ENCODE results near the gene MSI1.
A peak's percentile ranks its signal among the peaks of the same experiment; 100 is the strongest.

Gene MSI1

DNA sequence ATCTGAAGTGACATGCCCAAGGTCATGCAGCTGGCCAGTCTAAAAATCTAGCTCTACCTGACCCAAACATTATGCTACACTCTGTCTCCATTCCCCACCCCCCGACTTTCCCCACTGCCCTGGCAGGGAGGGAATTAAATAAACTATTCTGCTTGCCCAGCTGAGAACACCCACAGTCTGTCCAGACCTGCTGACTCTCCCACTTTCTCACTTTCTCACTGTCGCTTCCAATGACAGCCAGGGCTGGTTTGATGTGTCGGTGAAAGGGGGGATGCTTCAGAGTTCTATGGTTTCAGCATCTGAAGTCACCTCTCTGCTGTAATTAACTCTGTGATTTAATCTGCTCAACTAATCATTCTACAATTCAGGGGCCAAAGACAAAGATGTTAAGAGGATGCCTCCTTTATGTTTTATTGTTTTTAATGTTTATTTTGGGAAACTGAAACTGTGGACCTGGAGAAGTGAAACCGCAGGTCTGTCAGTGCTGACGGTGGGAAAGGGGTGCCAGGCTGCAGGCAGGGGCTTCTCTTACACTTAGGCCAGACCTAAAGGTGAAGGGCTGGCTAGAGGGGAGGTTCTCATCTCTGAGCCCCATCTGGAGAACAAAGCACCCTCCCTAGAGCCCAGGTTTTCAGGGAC is 8.1 kb upstream of the MSI1 start:
- no peak for DNase-seq

DNA sequence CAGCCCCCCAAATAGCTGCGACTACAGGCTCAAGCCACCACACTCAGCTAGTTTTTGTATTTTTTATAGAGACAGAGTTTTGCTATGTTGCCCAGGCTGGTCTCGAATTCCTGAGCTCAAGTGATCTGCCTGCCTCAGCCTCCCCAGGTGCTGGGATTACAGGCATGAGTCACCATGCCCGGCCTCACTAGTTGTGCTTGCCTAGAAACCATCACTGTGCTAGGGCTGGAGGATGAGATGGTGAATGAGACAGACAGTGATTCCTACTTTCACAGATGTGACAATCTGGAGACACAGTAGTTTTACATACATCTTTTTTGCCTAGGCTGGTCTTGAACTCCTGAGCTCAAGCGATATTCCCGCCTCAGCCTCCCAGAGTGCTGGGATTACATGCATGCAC is 7.5 kb upstream of the MSI1 start:
- no peak for DNase-seq

DNA sequence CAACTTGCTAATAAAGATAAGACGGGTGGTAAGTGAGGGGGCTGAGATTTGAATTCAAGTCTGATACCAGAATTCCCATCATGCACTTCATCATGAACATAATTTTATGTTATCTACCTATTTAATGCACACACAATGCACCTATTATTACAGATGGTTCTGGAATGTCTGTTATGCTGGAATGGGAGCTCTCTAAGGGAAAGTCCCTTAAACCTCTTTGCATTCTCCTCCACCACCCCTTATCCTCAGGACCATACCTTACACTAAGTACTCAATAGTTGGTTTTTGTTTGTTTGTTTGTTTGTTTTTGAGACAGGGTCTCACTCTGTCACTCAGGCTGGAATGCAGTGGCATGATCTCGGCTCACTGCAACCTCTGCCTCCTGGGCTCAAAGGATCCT is 7.0 kb upstream of the MSI1 start:
- DNase-seq: no peak

DNA sequence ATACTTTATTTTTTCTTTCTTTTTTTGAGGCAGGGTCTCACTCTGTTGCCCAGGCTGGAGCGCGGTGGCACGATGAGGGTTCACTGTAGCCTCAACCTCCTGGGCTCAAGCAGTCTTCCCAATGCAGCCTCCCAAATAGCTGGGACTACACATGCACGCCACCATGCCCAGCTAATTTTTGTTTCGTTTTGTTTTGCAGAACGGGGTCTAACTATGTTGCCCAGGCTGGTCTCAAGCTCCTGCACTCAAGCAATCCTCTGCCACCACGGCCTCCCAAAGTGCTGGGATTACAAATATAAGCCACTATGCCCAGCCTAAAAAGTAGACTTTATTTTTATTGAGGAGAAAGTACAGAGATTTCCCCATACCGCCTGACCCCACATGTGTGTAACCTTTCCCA is 4.7 kb upstream of the MSI1 start:
- DNase-seq: no peak

DNA sequence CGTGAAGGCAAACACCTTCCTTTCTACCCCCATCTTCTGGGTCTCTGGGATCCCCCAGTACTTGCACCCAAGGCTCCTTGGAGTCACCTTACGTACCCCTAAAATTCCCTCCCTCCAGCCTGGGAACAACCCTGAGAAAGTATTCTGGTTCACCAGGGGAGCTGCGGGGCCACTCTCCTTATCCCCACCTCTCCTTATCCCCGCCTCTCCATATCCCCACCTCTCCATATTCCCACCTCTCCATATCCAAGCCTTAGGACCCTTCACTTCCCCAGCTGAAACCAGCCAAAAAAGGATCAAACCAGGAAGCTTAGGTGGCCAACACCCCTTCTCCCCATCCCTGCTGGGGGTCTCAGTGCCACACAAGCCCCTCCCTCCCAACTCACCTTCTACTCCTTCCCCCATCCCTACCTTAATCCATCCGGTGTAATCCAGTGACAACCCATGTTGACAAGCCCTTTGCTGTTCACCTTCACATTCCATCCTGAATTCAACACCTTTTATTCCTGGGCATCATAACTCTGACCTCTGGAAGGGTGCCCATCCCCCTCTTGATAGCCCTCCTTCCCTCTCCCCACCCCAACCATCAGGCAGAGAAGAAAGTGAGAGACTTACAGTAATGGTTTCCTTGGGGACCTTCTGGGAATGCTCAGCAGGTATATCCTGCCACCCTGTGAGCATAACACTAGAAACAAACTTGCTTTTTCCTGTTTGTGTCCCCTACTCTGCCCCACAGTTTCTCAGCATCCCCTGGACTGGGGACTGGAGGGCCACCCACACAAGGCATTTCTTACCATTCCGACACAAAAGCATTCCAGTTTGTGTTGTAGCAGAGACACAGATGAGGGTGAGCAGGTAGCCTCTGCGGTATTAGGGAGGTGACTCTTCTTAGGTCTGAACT is 1.6 kb upstream of the MSI1 start:
- no peak for DNase-seq

DNA sequence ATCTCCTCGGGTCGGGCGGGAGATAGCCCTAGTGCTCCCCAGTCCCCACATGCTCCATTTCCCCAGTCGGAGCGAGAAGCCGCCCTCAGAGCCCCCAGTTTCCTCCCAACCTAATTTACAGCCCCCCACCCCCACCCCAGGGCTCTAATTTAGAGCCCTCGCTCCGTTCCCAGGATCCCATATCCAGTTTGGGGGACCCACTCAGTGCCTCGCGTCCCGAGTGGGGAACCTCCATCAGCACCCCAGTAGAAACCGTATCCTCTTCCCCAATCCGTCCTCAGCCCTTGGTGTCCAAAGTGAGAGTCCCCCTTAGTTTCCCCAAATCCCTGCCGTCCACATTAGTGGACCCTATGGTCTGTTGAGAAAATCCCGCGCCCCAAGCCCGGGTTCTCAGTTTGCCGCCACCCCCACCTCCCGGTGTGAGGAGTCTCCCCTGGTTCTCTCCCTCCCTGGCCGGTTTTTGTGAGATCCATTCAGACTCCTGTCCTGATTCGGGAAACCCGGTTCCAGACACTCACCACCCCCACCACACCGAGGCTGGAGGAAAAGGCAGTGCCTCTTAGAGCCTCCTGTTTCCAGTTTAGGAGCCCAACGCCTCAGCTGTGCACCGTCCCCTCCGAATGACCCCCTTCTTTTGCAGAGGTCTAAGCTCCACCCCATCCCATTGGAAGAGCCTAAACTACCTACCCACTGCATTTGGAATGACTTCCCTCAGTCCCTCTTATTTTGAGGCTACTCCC is 809 bp upstream of the MSI1 start:
- DNase-seq: no peak

DNA sequence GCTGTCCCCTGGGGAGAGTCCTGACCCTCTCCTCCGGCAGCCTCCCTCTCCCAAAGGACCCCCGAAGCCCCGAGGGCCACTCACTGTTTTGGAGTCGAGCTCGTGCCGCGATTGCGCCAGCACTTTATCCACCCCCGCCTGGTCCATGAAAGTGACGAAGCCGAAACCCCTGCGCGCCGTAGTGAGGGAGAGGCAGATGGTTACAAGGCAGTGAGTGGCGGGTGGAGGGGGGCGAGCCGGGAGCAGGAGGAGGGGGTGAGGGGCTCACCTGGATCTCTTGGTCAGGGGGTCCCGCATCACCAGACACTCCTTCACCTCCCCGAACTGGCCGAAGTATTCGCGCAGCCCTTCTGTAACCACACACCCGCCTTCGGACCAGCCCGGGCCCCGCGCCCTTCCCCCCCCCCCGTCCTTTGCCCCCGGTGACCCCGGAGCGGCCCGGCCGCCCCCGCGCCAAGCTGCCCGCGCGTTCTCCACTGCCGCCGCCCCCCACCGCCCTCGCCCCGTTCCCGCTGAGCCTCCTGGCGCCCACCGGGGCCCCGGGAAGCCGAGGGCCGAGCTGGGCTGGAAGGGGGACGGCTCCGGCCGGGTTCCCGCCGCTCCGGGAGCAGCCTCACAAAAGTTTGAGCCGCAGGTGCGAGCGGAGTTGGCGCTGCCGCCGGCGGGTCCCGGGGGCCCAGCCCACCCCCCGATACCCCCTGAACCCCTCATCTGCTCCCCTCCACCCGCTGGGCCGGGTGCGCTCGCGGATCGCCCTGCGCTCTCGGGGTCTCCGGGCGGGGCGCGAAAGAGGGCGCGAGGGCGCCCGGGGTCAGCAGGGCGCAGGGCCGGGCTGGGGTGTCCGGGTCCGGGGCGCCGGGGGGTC is 808 bp downstream of the MSI1 start:
- peak in 1 of 2 experiments; percentile 46 for DNase-seq

DNA sequence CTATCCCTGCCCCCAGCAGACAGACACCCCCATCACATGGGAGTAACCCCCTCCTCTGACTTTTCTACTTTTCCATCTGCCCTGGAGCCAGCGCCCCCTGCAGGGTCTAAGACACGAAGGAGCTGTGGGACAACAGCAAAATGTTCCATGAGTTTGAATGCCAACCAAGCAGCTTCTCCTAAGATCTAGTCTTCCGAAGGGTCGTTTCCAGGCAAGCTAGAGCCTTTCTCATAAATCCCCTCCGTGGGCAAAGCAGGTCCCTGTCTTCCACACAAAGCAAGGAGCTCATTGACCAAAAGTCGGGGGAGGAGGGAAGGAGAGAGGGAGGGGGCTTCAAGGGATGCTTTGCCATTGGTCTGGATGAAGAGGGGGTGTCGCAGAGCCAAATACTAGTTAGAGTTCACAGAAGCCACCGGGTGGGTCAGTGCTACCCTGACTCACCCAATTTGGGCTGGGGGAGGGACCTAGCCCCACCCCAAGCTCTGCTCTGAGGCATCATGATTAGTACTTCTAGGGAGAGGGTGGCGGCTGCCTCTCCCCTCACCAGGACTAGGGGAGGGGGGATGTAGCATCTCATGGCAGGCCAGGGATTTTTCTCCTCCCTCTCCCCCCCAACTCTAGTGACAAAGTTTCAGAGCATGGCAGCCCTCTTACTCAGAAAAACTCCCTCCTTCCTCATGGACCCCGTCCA is 1.6 kb downstream of the MSI1 start:
- peak in 1 of 2 experiments; percentile 55 for DNase-seq

GRCh38 chr12:120366845-120367232 is 2.1 kb downstream of the MSI1 start:
- peak in 1 of 2 experiments; percentile 47 for DNase-seq

DNA sequence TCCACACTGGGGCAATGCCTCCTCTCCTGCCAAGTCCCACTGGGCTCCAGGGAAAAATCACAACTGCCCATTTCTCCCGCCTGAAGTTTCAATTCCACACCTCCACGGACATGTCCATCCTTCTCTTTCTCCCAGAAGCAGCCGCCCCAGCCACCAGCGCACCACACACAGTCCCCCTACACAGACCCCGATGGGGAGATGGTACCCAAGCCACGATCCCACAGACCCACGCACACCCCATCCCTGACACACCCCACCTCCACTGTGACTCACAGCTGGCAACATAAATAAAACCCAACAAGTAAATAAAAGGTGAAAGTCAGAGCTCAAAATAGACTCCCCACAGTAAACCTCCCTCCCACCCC is 2.6 kb downstream of the MSI1 start:
- no peak for DNase-seq

GRCh38 chr12:120365675-120366340 is 3.2 kb downstream of the MSI1 start:
- no peak for DNase-seq

GRCh38 chr12:120364487-120364886 is 4.5 kb downstream of the MSI1 start:
- DNase-seq: no peak

GRCh38 chr12:120363274-120363855 is 5.6 kb downstream of the MSI1 start:
- DNase-seq: no peak

DNA sequence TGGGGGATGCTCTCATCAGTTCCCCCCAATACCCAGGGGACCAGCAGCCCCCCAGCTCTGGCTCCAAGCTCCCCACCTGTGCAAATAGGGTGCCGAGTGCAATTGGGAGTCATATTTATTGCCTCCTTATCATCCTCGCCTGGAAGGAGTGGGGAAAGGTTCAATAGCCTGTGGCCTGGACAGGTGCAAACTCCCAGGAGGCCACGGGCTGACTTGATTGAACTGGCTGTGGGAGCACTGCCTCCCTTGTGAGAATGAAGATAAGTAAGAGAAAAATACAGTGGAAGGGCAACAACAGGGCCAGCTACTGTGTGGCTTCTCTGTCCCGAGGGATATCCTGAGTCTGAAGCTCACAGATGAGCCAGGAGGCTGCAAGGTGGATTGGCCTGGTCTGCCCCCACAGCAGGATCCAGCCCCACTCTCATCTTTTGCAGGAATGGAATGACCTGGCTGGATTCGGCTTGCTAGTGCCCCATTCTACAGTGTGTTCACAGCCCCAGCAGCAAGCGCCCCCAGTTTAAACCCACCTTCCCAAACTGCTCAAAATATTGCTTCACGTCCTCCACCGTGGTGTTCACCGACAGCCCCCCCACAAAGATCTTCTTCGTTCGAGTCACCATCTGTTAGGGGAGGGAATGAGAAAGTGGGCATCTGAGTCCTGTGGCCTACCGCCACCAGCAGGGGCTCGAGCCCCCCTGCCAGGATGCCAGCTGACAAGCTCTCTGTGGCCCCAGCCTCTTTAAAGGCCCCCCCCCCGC is 6.3 kb downstream of the MSI1 start:
- peak in 1 of 2 experiments; percentile 13 for DNase-seq

GRCh38 chr12:120361506-120362208 is 7.3 kb downstream of the MSI1 start:
- peak; percentile 26 to 70 for DNase-seq

- DNase-seq: no peak
Observed at GRCh38 chr12:120359128-120359527, 9.8 kb downstream of the MSI1 start.

DNA sequence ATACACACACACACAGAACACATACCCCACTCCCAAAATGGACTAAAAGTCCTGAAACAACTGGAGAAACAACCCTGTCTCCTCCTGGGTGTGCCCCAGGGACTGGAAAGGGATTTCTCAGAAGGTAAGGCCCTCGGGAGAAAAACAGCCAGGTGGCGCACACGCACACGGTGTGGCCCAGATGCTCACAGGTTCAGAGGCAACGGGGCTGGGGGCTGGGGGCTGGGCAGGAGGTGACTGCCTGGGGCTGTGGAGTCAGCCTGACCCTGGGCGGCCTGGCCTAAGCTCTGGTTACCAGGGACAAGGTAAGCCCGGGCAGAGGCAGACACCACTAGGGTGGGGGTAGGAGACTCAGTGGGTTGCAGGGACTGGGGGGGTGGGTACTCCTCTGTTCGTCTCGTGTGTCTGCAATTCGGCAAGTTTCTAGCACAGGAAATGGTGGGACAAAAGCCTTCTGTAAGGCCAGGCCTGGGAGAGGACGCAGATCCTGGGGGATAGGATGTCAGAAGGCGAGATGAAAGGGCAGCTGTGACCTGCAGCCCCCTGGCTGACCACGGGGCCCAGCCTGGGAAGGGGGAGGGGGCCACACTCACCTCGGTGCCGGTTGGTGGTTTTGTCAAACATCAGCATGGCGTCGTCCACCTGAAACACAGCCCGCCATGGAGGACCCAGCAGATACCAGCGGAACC is 10.4 kb downstream of the MSI1 start:
- peak in 1 of 2 experiments; percentile 12 for DNase-seq

- no peak for DNase-seq
Observed at GRCh38 chr12:120357104-120357503, 11.9 kb downstream of the MSI1 start.

DNA sequence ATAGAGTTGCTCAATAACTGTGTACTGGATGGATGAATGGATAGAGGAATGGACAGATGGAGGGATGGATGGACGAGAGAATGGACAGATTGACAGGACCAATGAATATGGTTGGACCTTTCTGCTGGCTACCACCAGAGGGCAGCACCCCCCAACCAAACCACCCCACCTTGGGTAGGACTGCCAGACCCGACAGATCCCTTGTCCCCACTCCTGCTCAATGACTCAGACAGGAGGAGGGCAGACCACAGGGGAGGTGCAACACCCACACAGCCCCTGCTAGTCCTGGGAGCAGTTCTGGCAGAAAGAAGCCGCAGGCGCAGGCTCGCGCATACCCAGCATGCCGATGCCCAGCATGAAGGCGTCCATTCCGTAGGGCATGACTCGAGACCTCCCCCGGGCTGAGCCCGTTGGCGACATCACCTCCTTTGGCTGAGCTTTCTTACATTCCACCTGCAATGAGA is 12.4 kb downstream of the MSI1 start:
- peak in 1 of 2 experiments; percentile 68 for DNase-seq
